Activated naive CD4-positive, alpha-beta T cell treated with anti-CD3 and anti-CD28 coated beads, Interleukin-2, amount 10 ng/mL, durations not matched to agents 7 days and 5 days (primary cell): ENCODE results near the gene RAB2B.

Experiments
- CTCF ChIA-PET: fragments of 350-600 bp; sonication (Branson Sonifier 250); formaldehyde crosslinking; loops from one replicate; lab custom pipeline; 2021; ENCODE audit warnings: antibody characterized with exemption; lab: Charles Lee
- DNase-seq: peaks from one replicate; pipeline ENCODE4 v3.0.0-alpha.2; 2020
- H3K27ac Mint-ChIP-seq: one replicate; pipeline ENCODE4 v1.8.0; 2021; ENCODE audit warnings: mild to moderate bottlenecking, moderate library complexity, mixed read lengths
- H3K27me3 Mint-ChIP-seq: one replicate; pipeline ENCODE4 v1.8.0; 2021; ENCODE audit warnings: mild to moderate bottlenecking, mixed read lengths
- H3K36me3 Mint-ChIP-seq: one replicate; pipeline ENCODE4 v1.8.0; 2021; ENCODE audit warnings: mixed read lengths
- H3K4me1 Mint-ChIP-seq: one replicate; pipeline ENCODE4 v1.8.0; 2021; ENCODE audit warnings: mixed read lengths
- H3K4me3 Mint-ChIP-seq: one replicate; pipeline ENCODE4 v1.8.0; 2021; ENCODE audit warnings: mild to moderate bottlenecking, moderate library complexity, mixed read lengths
- H3K9me3 Mint-ChIP-seq: one replicate; pipeline ENCODE4 v1.8.0; 2021; ENCODE audit warnings: mixed read lengths

Gene RAB2B

GRCh38 chr14:21476925-21477681, at the start of gene RAB2B, which contains the start of gene TOX4:
Gene RAB2B (minus strand): TSS chr14:21476959. CDS start chr14:21476872, 87 bp downstream.
Gene TOX4 (plus strand): TSS chr14:21477195. CDS start chr14:21477279, 84 bp downstream.
- peaks cover 25% of the 10 kb centered on the region for H3K36me3 Mint-ChIP-seq
- H3K9me3 Mint-ChIP-seq, result no peaks in the 10 kb centered on the region
- peak within 1 kb of the TSS; percentile 99 for H3K4me3 Mint-ChIP-seq
- H3K27me3 Mint-ChIP-seq, result no peaks in the 10 kb centered on the region
- H3K4me1 Mint-ChIP-seq, result peaks cover 40% of the 10 kb centered on the region
- DNase-seq, result peak; percentile 97
- CTCF ChIA-PET, result interaction anchor here (0.9 to 3.6 kb wide), 10 partner anchors 10 to 79 kb away, joined by 3 to 17 read pairs (median 5); partner anchors contain the start of genes CHD8 and METTL3
- H3K27ac Mint-ChIP-seq, result peak within 1 kb of the TSS; percentile 98

GRCh38 chr14:21525962-21526671, 49.4 kb upstream of the RAB2B start, which contains the start of gene SALL2:
Gene SALL2 (minus strand): TSS chr14:21526346. CDS start chr14:21526127, 219 bp downstream.
- CTCF ChIA-PET, result interaction anchor here (0.9 to 1.0 kb wide), 2 partner anchors 28 to 30 kb away, joined by 4 to 6 read pairs; no protein-coding TSS in a partner anchor
- Mint-ChIP-seq H3K4me1 (peaks cover 23% of the 10 kb centered on the region), H3K27ac (peak within 1 kb of the TSS; percentile 4), H3K27me3 (peaks cover 44% of the 10 kb centered on the region), H3K36me3 (no peaks in the 10 kb centered on the region), H3K9me3 (no peaks in the 10 kb centered on the region), H3K4me3 (peak within 1 kb of the TSS; percentile 80)
- DNase-seq, result peak; percentile 77

- Mint-ChIP-seq H3K36me3 (no peaks in the 10 kb centered on the region), H3K4me3 (peak overlapping the region; percentile 80), H3K4me1 (peaks cover 23% of the 10 kb centered on the region), H3K9me3 (no peaks in the 10 kb centered on the region), H3K27ac (peak overlapping the region; percentile 4), H3K27me3 (peaks cover 46% of the 10 kb centered on the region)
- CTCF ChIA-PET, result interaction anchor here (0.9 to 1.0 kb wide), 2 partner anchors 27 to 30 kb away, joined by 3 to 6 read pairs; no protein-coding TSS in a partner anchor
- DNase-seq, result no peak
These were observed 48.8 kb upstream of the RAB2B start for GRCh38 chr14:21525571-21525961.

GRCh38 chr14:21524575-21525490, 48.1 kb upstream of the RAB2B start:
- CTCF ChIA-PET, result interaction anchor here (0.9 kb wide), 1 partner anchor 30 kb away, joined by 3 read pairs; no protein-coding TSS in a partner anchor
- Mint-ChIP-seq H3K9me3 (no peaks in the 10 kb centered on the region), H3K36me3 (no peaks in the 10 kb centered on the region), H3K27ac (peak overlapping the region; percentile 4), H3K4me1 (peaks cover 23% of the 10 kb centered on the region), H3K27me3 (peaks cover 47% of the 10 kb centered on the region), H3K4me3 (peak overlapping the region; percentile 80)
- DNase-seq, result no peak

DNA sequence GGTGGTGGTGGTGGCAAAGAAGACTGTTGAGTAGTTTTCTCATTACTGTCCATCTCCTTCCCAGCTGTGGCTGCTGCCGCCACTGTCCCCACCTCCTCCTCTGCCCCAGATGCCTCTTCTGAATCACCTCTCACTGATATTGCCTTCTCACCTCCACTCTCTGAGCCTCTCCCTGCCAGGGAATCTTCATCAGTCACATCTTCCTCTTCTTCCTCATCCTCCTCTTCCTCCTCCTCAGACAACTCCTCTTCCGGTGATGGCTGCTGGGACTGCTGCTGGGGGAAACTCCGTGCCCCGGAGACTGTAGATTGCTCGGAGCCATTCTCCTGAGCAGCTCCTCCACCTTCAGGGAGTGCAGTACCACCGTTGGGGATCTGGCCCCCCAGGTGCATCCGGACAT, 46.4 kb upstream of the RAB2B start:
- CTCF ChIA-PET, result interaction anchor here (1.4 kb wide), 1 partner anchor 25 kb away, joined by 4 read pairs; no protein-coding TSS in a partner anchor
- no peak for DNase-seq
- H3K27me3 Mint-ChIP-seq, result peaks cover 61% of the 10 kb centered on the region
- no peaks in the 10 kb centered on the region for H3K9me3 Mint-ChIP-seq
- H3K4me3 Mint-ChIP-seq, result no peak overlapping the region
- H3K4me1 Mint-ChIP-seq, result peaks cover 23% of the 10 kb centered on the region
- no peaks in the 10 kb centered on the region for H3K36me3 Mint-ChIP-seq
- no peak overlapping the region for H3K27ac Mint-ChIP-seq

- no peak overlapping the region for H3K4me3 Mint-ChIP-seq
- peaks cover 14% of the 10 kb centered on the region for H3K4me1 Mint-ChIP-seq
- no peaks in the 10 kb centered on the region for H3K9me3 Mint-ChIP-seq
- peaks cover 58% of the 10 kb centered on the region for H3K27me3 Mint-ChIP-seq
- DNase-seq, result no peak
- H3K27ac Mint-ChIP-seq, result no peak overlapping the region
- CTCF ChIA-PET, result no interaction called here
- H3K36me3 Mint-ChIP-seq, result no peaks in the 10 kb centered on the region
These were observed 44.7 kb upstream of the RAB2B start for GRCh38 chr14:21521501-21521900.

- peaks cover 8% of the 10 kb centered on the region for H3K4me1 Mint-ChIP-seq
- peaks cover 61% of the 10 kb centered on the region for H3K27me3 Mint-ChIP-seq
- CTCF ChIA-PET, result no interaction called here
- no peaks in the 10 kb centered on the region for H3K36me3 Mint-ChIP-seq
- H3K27ac Mint-ChIP-seq, result no peak overlapping the region
- H3K9me3 Mint-ChIP-seq, result no peaks in the 10 kb centered on the region
- DNase-seq, result no peak
- no peak overlapping the region for H3K4me3 Mint-ChIP-seq
These were observed 44.0 kb upstream of the RAB2B start for GRCh38 chr14:21520767-21521166.

DNA sequence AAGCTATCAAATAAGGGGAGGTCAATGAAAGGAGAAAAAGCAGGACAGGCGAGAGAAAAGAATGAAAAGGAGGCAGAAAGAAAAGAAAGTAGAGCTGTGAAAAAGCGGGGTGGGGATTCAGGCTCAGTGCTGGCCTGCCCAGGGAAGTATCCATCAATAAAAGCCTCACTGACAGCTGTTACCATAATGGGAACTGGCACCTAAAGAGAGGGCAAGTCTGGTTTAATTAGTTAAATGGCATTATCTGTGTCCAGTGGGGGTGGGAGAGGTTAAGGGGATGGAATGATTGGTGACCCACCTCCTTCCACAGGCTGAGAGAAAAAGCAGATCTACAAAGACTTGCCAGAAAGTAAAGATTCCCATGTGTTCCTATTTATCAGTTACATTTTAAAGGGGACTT, 42.0 kb upstream of the RAB2B start:
- Mint-ChIP-seq H3K4me1 (no peaks in the 10 kb centered on the region), H3K27me3 (peaks cover 67% of the 10 kb centered on the region), H3K36me3 (no peaks in the 10 kb centered on the region), H3K27ac (no peak overlapping the region), H3K9me3 (no peaks in the 10 kb centered on the region), H3K4me3 (no peak overlapping the region)
- CTCF ChIA-PET, result no interaction called here
- DNase-seq, result no peak

DNA sequence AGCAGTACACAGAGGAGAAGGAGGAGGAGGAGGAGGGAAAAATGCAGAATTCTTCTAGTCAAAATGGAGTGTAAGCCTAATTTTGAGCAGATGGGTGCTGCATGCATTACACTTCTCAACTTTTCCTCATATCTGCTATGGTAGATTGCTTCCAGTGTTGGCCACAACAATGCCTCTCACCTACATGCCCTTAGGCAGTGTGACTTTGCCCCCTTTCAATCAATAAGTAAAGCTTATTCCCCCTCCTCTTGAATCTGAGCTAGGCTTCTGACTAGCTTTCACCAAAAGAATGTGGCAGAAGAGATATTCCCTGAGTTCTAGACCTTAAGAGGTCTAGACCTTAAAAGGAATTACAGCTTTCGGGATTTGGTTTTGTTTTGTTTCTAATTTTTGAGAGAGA, 37.6 kb upstream of the RAB2B start:
- no peaks in the 10 kb centered on the region for H3K9me3 Mint-ChIP-seq
- peaks cover 6% of the 10 kb centered on the region for H3K36me3 Mint-ChIP-seq
- H3K4me3 Mint-ChIP-seq, result no peak overlapping the region
- no peak overlapping the region for H3K27ac Mint-ChIP-seq
- CTCF ChIA-PET, result interaction anchor here (1.2 kb wide), 1 partner anchor 16 kb away, joined by 3 read pairs; no protein-coding TSS in a partner anchor
- H3K27me3 Mint-ChIP-seq, result peaks cover 38% of the 10 kb centered on the region
- peaks cover 24% of the 10 kb centered on the region for H3K4me1 Mint-ChIP-seq
- DNase-seq, result no peak

DNA sequence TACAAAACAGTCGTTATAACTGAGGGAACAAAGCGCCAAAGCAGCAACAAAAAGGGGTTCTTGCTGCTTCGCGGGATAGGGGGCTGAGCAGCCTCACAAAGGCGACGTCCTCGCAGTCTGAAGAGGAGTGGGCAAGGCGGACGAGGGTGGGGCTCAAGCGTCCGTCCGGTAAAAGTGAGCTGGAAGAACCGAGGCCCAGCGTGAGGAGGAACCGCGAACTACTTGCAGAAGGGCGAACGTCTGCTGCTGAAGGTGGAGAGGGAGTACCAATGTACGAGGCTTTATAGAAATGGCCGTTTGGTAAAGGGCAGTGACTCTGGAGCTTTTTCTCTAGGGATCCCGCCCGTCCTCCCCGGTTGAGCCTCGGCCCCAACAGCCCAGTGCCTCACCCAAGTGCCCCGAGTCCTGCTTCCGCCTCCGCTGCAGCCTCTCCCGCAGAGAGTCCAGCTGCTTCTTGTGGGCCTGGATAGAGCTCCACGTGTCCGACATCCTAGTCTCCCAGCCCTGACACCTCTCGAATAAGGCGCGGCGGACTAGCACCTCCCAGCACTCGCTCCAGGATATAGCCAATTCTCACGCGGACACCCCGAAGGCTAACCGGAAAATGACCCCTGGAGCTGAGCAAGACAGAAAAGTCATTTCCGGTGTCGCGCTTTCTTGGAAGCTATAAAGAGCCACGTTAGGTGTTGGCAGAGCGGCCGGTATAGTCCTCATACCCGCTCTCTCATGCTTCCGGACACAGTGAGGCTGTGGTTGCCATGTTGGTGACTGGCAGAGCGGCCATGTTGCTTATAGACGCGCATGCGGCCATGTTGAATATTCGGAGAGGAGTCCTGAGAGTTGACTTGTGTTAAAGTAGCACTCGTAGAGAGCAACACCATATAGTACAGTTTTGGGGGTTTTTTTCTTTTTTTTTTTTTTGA, 34.2 kb upstream of the RAB2B start, which contains the start of gene METTL3:
Gene METTL3 (minus strand): TSS at position 606 of the 923 bp plus-strand sequence. CDS start 117 bp downstream, at position 489.
- Mint-ChIP-seq H3K36me3 (peaks cover 23% of the 10 kb centered on the region), H3K4me1 (peaks cover 43% of the 10 kb centered on the region), H3K27me3 (peaks cover 19% of the 10 kb centered on the region), H3K4me3 (peak within 1 kb of the TSS; percentile 97), H3K27ac (peak within 1 kb of the TSS; percentile 97), H3K9me3 (no peaks in the 10 kb centered on the region)
- peak; percentile 97 for DNase-seq
- CTCF ChIA-PET, result interaction anchor here (0.7 to 2.9 kb wide), 5 partner anchors 9 to 46 kb away, joined by 3 to 15 read pairs (median 3); no protein-coding TSS in a partner anchor

DNA sequence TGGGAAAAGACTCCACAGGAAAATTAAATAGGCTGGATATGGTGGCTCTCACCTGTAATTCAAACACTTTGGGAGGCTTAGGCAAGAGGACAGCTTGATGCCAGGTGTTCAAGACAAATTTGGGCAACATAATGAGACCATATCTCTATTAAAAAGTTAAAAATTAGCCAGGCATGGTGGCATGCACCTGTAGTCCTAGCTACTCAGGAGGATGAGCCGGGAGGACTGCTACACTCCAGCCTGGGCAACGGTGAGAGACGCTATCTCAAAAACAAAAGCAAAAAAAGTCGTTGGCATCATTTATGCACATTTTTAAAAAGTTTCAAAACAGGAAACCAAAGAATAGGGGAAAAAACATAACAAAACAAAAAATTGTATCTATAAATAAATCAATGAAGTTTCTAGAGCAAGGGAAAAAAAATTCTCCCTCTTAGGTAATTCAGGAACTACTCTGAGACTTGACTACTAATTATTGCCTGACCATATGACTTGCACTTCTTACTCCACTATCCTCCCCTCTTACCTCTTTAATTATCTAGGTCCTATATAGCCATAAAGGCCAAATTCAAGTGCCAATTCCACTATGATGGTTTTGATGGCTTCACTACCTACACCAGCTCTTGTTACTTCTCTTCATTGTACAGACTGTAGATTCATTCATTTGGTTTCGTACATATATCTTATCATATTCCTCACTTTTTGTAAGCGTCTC, 32.8 kb upstream of the RAB2B start:
- H3K4me3 Mint-ChIP-seq, result peak overlapping the region; percentile 97
- DNase-seq, result no peak
- peaks cover 9% of the 10 kb centered on the region for H3K27me3 Mint-ChIP-seq
- CTCF ChIA-PET, result interaction anchor here (2.9 kb wide), 1 partner anchor 11 kb away, joined by 15 read pairs; no protein-coding TSS in a partner anchor
- H3K36me3 Mint-ChIP-seq, result peaks cover 30% of the 10 kb centered on the region
- peaks cover 53% of the 10 kb centered on the region for H3K4me1 Mint-ChIP-seq
- H3K9me3 Mint-ChIP-seq, result no peaks in the 10 kb centered on the region
- peak overlapping the region; percentile 97 for H3K27ac Mint-ChIP-seq

DNA sequence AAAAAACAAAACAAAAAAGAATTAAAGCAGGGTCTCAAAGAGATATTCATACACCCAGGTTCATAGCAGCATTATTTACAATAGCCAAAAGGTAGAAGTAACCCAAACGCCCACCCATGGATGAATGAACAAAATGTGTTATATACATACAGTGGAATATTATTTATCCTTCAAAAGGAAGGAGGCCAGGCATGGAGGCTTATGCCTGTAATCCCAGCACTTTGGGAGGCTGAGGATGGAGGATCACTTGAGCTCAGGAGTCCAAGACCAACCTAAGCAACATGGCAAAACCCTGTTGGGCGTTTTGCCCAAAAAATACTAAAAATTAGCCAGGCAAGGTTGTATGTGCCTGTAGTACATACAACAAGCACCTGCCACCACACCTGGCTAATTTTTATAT, 29.8 kb upstream of the RAB2B start:
- no peaks in the 10 kb centered on the region for H3K27me3 Mint-ChIP-seq
- peaks cover 48% of the 10 kb centered on the region for H3K36me3 Mint-ChIP-seq
- CTCF ChIA-PET, result interaction anchor here (2.9 kb wide), 1 partner anchor 8 kb away, joined by 17 read pairs; no protein-coding TSS in a partner anchor
- peaks cover 55% of the 10 kb centered on the region for H3K4me1 Mint-ChIP-seq
- H3K9me3 Mint-ChIP-seq, result no peaks in the 10 kb centered on the region
- H3K4me3 Mint-ChIP-seq, result no peak overlapping the region
- no peak for DNase-seq
- H3K27ac Mint-ChIP-seq, result no peak overlapping the region
